ENCODE data around the gene MUC5AC. TPM values are rescaled to one million over a fixed set of nuclear protein-coding genes. Genes with fewer than 3 reads are reported as not detected.
A peak's percentile ranks its signal among the peaks of the same experiment; 100 is the strongest.

Gene MUC5AC
- total and polyA plus RNA-seq, 3 experiments from 2014 or later, result not detected

DNA sequence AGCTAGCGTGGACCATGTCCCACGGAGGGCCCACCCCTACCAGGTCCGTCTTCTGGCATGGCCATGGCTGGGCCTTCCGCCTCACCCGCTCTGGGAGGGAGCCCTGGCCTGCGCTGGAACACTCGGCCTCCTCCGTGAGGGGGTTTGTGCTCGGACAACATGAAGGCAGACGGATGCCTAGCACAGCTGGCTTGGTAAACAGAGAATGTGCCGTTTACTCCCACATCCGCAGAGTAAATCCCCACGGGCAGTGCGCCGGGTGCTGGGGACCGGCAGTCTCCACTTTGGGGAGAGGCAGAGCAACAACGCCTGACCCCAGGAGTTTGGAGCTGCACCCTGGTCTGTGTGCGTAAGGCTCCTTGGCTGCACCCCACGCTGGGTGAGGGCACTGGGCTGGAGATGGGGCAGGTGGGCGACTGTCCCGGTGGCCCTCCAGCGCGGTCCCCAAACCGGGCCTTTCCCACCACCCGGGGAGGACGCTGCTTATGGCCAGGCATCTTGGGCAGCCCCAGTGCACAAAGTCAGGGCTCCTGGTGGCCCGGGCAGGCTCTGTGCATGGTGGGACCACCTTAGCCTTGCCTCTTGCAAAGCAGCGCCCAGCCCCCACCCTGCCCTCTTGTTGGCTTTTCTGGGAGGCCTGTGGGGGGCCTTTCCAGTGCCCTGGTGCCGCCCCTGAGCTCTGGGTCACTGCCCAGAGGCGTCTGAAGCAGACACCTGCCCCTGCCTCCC lies 30.7 kb upstream of the MUC5AC start:
- H3K27ac ChIP-seq (ENCODE audit: low read depth, low read length), result no peak overlapping the region
- no peaks in the 10 kb centered on the region for H3K36me3 ChIP-seq (ENCODE audit: insufficient read depth, low read length)
- Mint-ChIP-seq H3K36me3 (no peaks in the 10 kb centered on the region), H3K4me1 (no peaks in the 10 kb centered on the region), H3K9me3 (peaks cover 0 to 5% (median 2%) of the 10 kb centered on the region in 5 donors), H3K27me3 (peaks cover 2 to 9% of the 10 kb centered on the region in 2 donors), H3K4me3 (no peak overlapping the region), H3K27ac (no peak overlapping the region)
- no peaks in the 10 kb centered on the region for H3K4me1 ChIP-seq (ENCODE audit: insufficient read depth, low read length)
- H3K4me3 ChIP-seq (ENCODE audit: low read length), result no peak overlapping the region
- CTCF ChIA-PET, result interaction anchor here (1.2 kb wide), 1 partner anchor 13 kb away, joined by 3 read pairs; no protein-coding TSS in a partner anchor
- no peaks in the 10 kb centered on the region for H3K9me3 ChIP-seq (ENCODE audit: low read length)
- DNase-seq, result peak in 1 of 5 donors; percentile 41
- POLR2A ChIA-PET, result no interaction called here
- no peaks in the 10 kb centered on the region for H3K27me3 ChIP-seq (ENCODE audit: insufficient read depth, low read length, poor library complexity, severe bottlenecking)

DNA sequence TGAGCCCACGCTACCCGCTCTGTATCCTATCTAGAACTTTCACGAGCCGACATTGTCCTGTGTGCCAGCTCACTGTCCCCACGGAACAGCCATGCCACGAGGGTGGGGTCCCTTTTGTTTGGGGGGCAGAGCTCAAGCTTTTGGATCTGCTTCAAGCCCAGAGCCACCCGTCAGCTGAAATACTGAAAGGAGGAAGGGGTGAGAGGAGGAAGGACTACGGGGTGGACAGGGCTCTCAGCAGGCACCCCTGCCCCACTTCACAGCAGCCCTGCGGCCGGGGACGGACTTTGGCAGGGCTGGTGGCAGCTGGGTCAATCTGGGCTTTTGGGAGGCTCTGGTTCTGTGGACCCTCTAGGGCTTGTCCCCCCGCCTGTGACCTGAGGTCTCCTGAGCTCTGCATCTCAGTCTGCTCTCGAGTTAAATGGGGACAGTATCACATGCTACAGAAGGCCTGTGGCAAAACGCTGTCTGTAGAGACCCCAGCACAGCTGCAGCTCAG lies 30.0 kb upstream of the MUC5AC start:
- ChIA-PET CTCF (interaction anchor here (1.2 kb wide), 1 partner anchor 14 kb away, joined by 3 read pairs; no protein-coding TSS in a partner anchor), POLR2A (no interaction called here)
- Mint-ChIP-seq H3K9me3 (peaks cover 0 to 7% (median 3%) of the 10 kb centered on the region in 5 donors), H3K36me3 (peaks cover 0 to under 1% (median 0%) of the 10 kb centered on the region in 3 donors), H3K27me3 (peaks cover 3 to 11% of the 10 kb centered on the region in 2 donors), H3K27ac (peak overlapping the region in 1 of 8 donors; percentile 88), H3K4me3 (no peak overlapping the region), H3K4me1 (no peaks in the 10 kb centered on the region)
- Histone ChIP-seq H3K27ac (ENCODE audit: low read depth, low read length) (no peak overlapping the region), H3K36me3 (ENCODE audit: insufficient read depth, low read length) (no peaks in the 10 kb centered on the region), H3K9me3 (ENCODE audit: low read length) (no peaks in the 10 kb centered on the region), H3K4me1 (ENCODE audit: insufficient read depth, low read length) (no peaks in the 10 kb centered on the region), H3K27me3 (ENCODE audit: insufficient read depth, low read length, poor library complexity, severe bottlenecking) (no peaks in the 10 kb centered on the region), H3K4me3 (ENCODE audit: low read length) (no peak overlapping the region)
- DNase-seq, result no peak

DNA sequence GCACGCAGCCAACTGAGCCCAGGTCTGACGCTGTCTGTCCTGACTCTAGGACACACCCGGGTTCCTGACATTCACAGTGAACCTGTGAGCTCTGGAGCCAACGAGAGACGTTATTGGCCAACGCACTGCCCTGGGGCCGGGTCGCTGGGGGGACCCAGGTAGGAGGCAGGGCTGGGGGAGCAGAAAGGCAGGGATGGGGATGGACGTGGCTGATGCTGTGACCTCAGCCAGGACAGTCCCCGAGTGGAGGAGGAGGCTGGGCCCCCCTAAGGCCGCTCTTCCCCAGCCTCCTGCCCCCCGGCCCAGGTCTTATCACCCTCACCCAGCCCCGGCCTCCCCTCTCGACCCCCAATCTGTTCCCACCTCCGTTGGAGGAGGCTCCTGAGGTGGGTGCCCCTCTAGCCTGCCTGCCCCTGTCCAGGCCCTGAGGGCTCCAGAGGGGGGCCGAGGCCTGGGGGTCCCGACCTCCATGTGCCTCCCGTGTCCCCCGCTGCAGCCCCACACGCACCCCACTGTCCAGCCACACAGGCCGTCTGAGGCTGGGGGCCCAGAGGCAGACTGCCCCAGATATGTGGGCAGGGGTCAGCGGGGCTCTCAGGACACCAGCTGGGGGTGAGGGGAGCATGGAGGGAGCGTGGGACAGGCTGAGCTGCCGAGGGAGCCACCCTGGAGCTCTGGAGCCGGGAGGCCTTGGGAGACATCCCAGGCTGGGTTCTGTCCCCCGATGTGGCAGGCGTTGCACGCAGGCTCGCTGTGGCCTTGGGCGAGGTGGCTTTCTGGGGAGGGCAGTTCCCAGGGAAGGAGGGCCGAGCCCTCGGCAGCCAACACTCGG lies 29.2 kb upstream of the MUC5AC start:
- POLR2A ChIA-PET, result no interaction called here
- Histone ChIP-seq H3K4me3 (ENCODE audit: low read length) (no peak overlapping the region), H3K27ac (ENCODE audit: low read depth, low read length) (no peak overlapping the region), H3K4me1 (ENCODE audit: insufficient read depth, low read length) (no peaks in the 10 kb centered on the region), H3K9me3 (ENCODE audit: low read length) (no peaks in the 10 kb centered on the region), H3K36me3 (ENCODE audit: insufficient read depth, low read length) (no peaks in the 10 kb centered on the region), H3K27me3 (ENCODE audit: insufficient read depth, low read length, poor library complexity, severe bottlenecking) (no peaks in the 10 kb centered on the region)
- Mint-ChIP-seq H3K27ac (peak overlapping the region in 1 of 8 donors; percentile 46), H3K9me3 (peaks cover 0 to 13% (median 9%) of the 10 kb centered on the region in 5 donors), H3K36me3 (peaks cover 0 to 4% (median 0%) of the 10 kb centered on the region in 3 donors), H3K27me3 (peaks cover 7 to 13% of the 10 kb centered on the region in 2 donors), H3K4me1 (no peaks in the 10 kb centered on the region), H3K4me3 (no peak overlapping the region)
- DNase-seq, result no peak
- CTCF ChIA-PET, result no interaction called here

DNA sequence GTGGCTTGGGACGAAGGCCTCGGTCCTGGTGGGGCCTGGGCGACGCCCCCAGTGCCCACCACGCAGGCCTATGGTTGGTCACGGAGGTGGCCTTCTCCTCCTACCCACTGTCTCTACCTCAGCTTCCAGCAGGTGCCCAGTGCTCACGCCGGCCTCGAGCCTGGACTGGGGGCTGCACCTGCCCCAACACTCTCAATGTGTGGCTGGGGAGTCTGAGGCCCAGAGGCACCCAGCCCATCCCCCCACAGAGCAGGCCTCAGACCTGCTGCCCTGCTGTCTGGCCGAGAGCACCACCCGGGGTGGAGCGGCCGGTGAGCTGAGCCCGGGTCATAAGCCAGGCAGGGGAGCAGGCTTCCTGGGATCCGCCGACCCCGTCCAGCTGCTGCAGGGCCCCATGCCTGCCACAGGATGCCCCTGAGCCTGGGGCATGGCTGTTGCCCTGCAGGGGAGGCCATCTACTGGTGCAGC lies 28.6 kb upstream of the MUC5AC start:
- H3K9me3 Mint-ChIP-seq, result peaks cover 6 to 18% (median 15%) of the 10 kb centered on the region in 5 donors
- POLR2A ChIA-PET, result no interaction called here
- H3K27ac Mint-ChIP-seq, result no peak overlapping the region
- no peaks in the 10 kb centered on the region for H3K9me3 ChIP-seq (ENCODE audit: low read length)
- CTCF ChIA-PET, result no interaction called here
- no peak for DNase-seq
- no peak overlapping the region for H3K27ac ChIP-seq (ENCODE audit: low read depth, low read length)
- H3K36me3 ChIP-seq (ENCODE audit: insufficient read depth, low read length), result no peaks in the 10 kb centered on the region
- no peak overlapping the region for H3K4me3 ChIP-seq (ENCODE audit: low read length)
- H3K27me3 Mint-ChIP-seq, result peaks cover 12 to 20% of the 10 kb centered on the region in 2 donors
- H3K36me3 Mint-ChIP-seq, result peaks cover 0 to 4% (median 0%) of the 10 kb centered on the region in 3 donors
- H3K4me3 Mint-ChIP-seq, result no peak overlapping the region
- no peaks in the 10 kb centered on the region for H3K4me1 ChIP-seq (ENCODE audit: insufficient read depth, low read length)
- H3K4me1 Mint-ChIP-seq, result no peaks in the 10 kb centered on the region
- H3K27me3 ChIP-seq (ENCODE audit: insufficient read depth, low read length, poor library complexity, severe bottlenecking), result no peaks in the 10 kb centered on the region

DNA sequence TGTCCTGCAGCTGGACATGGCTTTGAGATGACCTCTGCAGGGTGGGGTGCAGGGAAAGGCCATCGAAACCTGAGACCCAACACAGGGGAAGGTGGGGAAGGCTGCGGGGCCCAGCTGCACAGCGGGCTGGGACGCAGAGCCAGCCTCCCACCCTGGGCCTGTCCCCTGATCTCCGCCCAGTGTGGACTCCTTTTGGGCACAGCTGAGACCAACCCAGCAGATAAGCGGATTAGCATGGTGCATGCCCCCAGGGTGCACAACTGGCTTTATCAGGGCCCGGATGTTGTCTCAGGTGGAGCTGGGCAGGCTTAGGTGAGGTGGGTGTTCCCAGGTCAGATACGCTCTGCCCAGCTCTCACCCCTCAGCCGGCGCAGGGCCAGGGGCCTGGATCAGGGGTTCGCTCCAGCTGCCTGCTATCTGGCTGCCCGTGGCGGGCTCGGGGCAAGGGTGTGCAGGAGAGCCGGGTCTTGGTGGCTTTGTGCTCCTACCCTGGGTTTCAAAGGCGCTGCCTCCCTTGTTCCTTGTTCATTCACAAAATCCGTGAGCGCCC lies 28.1 kb upstream of the MUC5AC start:
- H3K27me3 Mint-ChIP-seq, result peaks cover 14 to 25% of the 10 kb centered on the region in 2 donors
- ChIA-PET POLR2A (no interaction called here), CTCF (no interaction called here)
- H3K4me3 ChIP-seq (ENCODE audit: low read length), result no peak overlapping the region
- no peak overlapping the region for H3K4me3 Mint-ChIP-seq
- no peaks in the 10 kb centered on the region for H3K27me3 ChIP-seq (ENCODE audit: insufficient read depth, low read length, poor library complexity, severe bottlenecking)
- H3K27ac ChIP-seq (ENCODE audit: low read depth, low read length), result no peak overlapping the region
- peaks cover 0 to 4% (median 0%) of the 10 kb centered on the region in 3 donors for H3K36me3 Mint-ChIP-seq
- no peaks in the 10 kb centered on the region for H3K4me1 ChIP-seq (ENCODE audit: insufficient read depth, low read length)
- no peak overlapping the region for H3K27ac Mint-ChIP-seq
- H3K9me3 ChIP-seq (ENCODE audit: low read length), result no peaks in the 10 kb centered on the region
- no peaks in the 10 kb centered on the region for H3K4me1 Mint-ChIP-seq
- no peak for DNase-seq
- peaks cover 11 to 22% (median 19%) of the 10 kb centered on the region in 5 donors for H3K9me3 Mint-ChIP-seq
- no peaks in the 10 kb centered on the region for H3K36me3 ChIP-seq (ENCODE audit: insufficient read depth, low read length)

DNA sequence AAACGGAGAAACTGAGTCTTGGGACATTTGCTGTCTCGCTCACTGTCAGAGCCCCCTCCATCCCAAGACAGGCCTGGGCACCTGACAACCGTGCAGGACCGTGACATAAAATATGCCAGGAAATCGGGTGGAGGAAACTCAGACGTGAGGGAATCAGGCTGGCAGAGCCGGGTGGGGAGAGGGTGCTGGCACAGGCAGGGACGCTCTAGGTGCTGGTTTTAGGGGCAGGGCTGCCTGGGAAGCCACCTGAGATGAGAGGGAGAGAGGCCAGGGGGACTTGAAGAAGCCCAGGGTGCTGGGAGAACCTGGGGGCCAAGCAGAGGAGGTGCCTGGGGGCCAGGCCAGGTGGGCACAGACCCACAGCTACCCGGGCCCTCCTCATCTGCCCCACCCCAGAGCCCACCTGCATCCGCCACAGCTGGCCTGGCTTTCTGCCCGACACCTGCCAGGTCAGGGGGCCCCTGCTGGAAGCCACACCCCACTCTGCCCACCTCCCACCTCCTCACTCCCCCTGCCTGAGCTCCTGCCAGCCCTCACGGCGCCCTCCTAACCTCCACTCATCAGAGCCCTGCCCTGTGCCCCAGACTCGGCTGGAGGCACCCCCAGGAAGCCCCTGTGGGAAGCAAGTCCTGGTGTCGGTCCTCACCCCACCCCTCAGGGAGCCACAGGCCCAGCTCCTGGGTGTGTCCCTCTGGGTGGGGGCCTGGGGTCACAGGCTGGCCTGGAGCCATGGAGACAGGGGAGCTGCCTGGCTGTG lies 27.3 kb upstream of the MUC5AC start:
- Mint-ChIP-seq H3K4me1 (no peaks in the 10 kb centered on the region), H3K27ac (no peak overlapping the region), H3K27me3 (peaks cover 14 to 31% of the 10 kb centered on the region in 2 donors), H3K9me3 (peaks cover 19 to 29% (median 25%) of the 10 kb centered on the region in 5 donors), H3K36me3 (peaks cover 0 to 4% (median 0%) of the 10 kb centered on the region in 3 donors), H3K4me3 (no peak overlapping the region)
- POLR2A ChIA-PET, result no interaction called here
- no peak overlapping the region for H3K27ac ChIP-seq (ENCODE audit: low read depth, low read length)
- CTCF ChIA-PET, result no interaction called here
- H3K9me3 ChIP-seq (ENCODE audit: low read length), result no peaks in the 10 kb centered on the region
- H3K27me3 ChIP-seq (ENCODE audit: insufficient read depth, low read length, poor library complexity, severe bottlenecking), result no peaks in the 10 kb centered on the region
- H3K4me1 ChIP-seq (ENCODE audit: insufficient read depth, low read length), result no peaks in the 10 kb centered on the region
- no peak overlapping the region for H3K4me3 ChIP-seq (ENCODE audit: low read length)
- no peak for DNase-seq
- H3K36me3 ChIP-seq (ENCODE audit: insufficient read depth, low read length), result no peaks in the 10 kb centered on the region

DNA sequence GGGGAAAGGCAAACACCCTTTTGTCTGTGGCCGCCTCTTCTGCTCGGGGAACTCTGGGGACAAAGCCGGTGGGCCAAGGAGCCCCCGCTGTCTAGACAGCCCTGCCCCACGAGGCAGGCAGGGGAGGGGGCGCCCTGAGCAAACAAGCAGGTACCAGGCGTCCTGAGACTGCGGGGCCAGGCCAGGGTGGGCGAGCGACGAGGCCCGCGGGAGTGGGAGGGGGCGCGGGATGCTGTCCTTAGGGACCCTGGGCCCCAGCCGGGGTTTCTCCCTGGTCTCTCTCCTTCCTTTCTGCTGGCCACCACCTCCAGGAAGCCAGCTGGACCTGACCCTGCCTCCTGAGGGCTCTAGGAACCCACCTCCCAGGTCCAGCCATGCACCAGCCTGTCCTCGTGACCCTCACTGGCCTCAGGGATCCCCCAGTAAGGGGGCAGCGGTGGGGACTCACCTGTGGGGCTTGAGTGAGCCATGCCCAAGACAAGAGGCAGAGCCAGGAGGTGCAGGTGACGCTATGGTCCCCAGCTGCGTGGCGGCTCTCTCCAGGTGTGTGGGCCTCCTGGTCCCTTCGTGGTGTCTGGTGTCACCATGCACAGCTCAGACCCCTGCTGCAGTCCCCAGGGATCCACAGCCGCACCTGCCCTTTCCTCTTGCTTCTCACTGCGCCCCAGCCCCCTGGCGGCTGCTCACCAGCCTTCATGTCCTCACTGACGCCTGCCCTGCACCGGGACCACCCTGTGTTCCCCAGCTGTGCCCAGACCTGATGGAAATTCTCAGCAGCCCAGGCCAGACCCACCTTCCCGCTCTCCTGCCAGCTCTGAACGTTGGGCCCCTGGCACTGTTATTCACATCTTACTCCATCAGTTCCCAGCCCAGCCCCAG lies 26.5 kb upstream of the MUC5AC start:
- ChIA-PET CTCF (no interaction called here), POLR2A (no interaction called here)

More for the DNA sequence above, 26.5 kb upstream of the MUC5AC start:
- Histone ChIP-seq H3K4me1 (ENCODE audit: insufficient read depth, low read length) (no peaks in the 10 kb centered on the region), H3K36me3 (ENCODE audit: insufficient read depth, low read length) (no peaks in the 10 kb centered on the region), H3K27ac (ENCODE audit: low read depth, low read length) (no peak overlapping the region), H3K27me3 (ENCODE audit: insufficient read depth, low read length, poor library complexity, severe bottlenecking) (no peaks in the 10 kb centered on the region), H3K4me3 (ENCODE audit: low read length) (no peak overlapping the region), H3K9me3 (ENCODE audit: low read length) (no peaks in the 10 kb centered on the region)
- peaks cover 0 to 4% (median 0%) of the 10 kb centered on the region in 3 donors for H3K36me3 Mint-ChIP-seq
- no peak overlapping the region for H3K27ac Mint-ChIP-seq
- no peaks in the 10 kb centered on the region for H3K4me1 Mint-ChIP-seq
- H3K4me3 Mint-ChIP-seq, result no peak overlapping the region
- H3K9me3 Mint-ChIP-seq, result peaks cover 21 to 32% (median 28%) of the 10 kb centered on the region in 5 donors
- H3K27me3 Mint-ChIP-seq, result peaks cover 12 to 31% of the 10 kb centered on the region in 2 donors
- no peak for DNase-seq

All from CD8-positive, alpha-beta memory T cell (primary cell).